ENCODE measurements around the gene USP34.

DNA sequence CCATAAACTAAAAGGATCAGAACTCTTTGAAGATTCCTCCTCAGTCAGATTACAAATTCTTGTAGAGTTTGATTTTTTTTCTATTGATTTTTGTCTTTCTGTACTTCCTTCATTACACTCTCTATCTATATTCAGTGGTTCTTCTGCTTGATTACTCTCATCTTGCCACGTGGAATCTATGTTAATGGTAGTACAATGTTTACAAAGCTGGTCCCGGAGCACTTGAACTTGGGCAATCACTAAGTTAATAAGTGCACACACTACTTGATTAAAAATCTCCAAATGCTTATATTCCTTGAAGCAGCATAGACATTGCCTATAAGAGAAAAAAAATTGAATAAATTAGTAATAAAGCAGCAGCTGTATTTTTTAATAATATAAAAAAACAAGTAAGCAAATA, 65.1 kb downstream of the USP34 start:
- TF ChIP-seq ZNF565 (CRISPR knock-in tag; conservative IDR thresholded peaks at IDR 0.05; ENCODE audit: low read depth) (no peak), OSR1 (CRISPR knock-in tag; IDR thresholded peaks at IDR 0.05) (no peak), ZFP3 (CRISPR knock-in tag; IDR thresholded peaks at IDR 0.05) (no peak), BACH2 (CRISPR knock-in tag; IDR thresholded peaks at IDR 0.05; ENCODE audit: borderline replicate concordance) (no peak), GLIS3 (CRISPR knock-in tag; IDR thresholded peaks at IDR 0.05) (no peak)
- TF ChIP-seq, protein P1, sequence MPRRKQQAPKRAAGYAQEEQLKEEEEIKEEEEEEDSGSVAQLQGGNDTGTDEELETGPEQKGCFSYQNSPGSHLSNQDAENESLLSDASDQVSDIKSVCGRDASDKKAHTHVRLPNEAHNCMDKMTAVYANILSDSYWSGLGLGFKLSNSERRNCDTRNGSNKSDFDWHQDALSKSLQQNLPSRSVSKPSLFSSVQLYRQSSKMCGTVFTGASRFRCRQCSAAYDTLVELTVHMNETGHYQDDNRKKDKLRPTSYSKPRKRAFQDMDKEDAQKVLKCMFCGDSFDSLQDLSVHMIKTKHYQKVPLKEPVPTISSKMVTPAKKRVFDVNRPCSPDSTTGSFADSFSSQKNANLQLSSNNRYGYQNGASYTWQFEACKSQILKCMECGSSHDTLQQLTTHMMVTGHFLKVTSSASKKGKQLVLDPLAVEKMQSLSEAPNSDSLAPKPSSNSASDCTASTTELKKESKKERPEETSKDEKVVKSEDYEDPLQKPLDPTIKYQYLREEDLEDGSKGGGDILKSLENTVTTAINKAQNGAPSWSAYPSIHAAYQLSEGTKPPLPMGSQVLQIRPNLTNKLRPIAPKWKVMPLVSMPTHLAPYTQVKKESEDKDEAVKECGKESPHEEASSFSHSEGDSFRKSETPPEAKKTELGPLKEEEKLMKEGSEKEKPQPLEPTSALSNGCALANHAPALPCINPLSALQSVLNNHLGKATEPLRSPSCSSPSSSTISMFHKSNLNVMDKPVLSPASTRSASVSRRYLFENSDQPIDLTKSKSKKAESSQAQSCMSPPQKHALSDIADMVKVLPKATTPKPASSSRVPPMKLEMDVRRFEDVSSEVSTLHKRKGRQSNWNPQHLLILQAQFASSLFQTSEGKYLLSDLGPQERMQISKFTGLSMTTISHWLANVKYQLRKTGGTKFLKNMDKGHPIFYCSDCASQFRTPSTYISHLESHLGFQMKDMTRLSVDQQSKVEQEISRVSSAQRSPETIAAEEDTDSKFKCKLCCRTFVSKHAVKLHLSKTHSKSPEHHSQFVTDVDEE (CRISPR knock-in tag; IDR thresholded peaks at IDR 0.05) = no peak
- TF ChIP-seq, protein P2, sequence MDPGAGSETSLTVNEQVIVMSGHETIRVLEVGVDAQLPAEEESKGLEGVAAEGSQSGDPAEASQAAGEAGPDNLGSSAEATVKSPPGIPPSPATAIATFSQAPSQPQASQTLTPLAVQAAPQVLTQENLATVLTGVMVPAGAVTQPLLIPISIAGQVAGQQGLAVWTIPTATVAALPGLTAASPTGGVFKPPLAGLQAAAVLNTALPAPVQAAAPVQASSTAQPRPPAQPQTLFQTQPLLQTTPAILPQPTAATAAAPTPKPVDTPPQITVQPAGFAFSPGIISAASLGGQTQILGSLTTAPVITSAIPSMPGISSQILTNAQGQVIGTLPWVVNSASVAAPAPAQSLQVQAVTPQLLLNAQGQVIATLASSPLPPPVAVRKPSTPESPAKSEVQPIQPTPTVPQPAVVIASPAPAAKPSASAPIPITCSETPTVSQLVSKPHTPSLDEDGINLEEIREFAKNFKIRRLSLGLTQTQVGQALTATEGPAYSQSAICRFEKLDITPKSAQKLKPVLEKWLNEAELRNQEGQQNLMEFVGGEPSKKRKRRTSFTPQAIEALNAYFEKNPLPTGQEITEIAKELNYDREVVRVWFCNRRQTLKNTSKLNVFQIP (CRISPR knock-in tag; IDR thresholded peaks at IDR 0.05; ENCODE audit: borderline replicate concordance, low read depth) = no peak
